Fibroblast of peridontal ligament (primary cell): Measurements from ENCODE around the gene PLVAP.

Experiments used
- DNase-seq: peaks from one replicate; pipeline ENCODE4 v3.0.0-alpha.2; 2010; ENCODE audit errors: extremely low read depth

PLVAP gene

DNA sequence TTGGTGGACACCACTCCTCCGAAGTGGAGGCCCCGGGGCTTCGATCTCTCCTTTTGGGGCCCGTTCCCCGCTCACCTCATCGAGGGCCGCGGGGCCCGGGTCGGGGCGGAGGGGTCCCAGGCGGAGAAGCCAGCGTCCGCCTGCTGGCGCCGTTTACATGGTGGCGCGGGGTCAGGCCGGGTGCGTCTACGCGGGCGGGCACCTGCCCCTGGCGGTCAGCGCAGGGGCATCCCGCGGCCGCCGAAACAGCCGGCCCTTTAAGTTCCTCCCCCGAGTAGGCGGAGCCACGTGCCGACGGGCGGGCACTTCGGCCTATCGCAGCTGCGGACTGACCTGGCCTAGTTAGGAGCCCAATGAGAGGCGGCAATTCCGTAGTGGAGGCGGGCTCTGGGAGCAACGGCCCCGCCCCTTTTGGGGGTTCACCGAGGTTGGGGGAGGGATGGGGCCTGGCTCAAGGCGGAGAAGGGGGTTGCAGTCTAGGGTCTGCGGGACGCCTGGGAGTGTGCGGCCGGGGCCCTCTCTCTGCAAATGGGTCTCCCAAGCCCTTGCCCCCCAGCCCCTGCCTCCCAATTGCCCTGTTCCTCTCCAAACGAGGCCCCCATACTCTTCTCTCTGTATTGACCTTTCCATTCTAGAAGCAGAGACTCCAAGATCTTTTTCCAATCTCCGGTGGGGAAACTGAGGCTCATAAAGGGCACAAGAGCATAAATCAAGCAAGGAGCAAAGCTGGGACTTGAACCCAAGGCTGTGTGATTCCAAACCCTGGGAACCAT is 73.8 kb downstream of the PLVAP start, which contains the start of gene ABHD8:
Gene ABHD8 (minus strand): TSS at position 259 of the 773 bp plus-strand sequence. CDS start 1,809 bp downstream, outside the sequence.
- peak; percentile 93 for DNase-seq

DNA sequence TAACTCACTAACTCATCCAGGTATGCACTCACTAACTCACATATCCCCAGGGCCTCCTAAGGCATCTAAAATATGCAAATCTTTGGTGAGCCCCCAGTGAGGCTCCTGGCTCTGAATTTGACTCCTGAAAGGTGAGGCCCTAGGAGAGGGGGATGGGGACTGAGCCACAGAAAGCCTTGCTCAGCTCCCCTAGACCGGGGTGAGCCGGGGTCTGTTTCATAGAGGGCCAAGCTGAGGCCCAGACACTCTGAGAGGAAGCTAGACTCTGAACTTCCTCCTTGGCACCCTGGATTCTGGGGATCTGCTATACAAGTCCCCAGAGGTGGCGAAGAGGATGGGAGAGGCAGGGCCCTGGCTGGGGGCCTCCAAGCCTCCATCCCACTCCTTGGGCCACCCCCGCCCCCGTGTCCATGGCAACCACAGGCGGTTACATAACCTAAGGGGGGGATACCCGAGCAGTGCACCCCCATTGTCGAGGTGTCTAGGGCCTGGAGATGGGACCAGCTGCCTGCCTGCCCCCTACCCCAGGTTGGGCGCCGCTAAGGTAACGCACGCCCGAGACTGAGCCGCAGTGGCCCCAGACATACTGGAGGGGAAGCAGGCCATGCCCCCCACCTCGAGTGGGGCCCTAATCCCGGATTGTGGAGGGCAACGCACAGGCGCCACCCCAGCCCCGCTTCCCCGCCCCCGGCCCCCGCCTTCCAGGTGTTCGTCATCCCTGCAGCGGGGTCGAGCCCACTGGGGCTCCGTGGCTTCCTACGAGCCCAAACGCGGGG is 74.6 kb downstream of the PLVAP start:
- no peak for DNase-seq
